Osteoblast (primary cell): ENCODE measurements around the gene AS3MT. TPM values are rescaled to one million over a fixed set of nuclear protein-coding genes. Genes with fewer than 3 reads are reported as not detected.

ENCODE experiments used
- DNase-seq: peaks from one replicate; pipeline ENCODE4 v3.0.0; 2011; ENCODE audit warnings: low spot score, mixed read lengths; ENCODE audit not compliant: insufficient read length; ENCODE audit errors: missing footprints
- H2AFZ ChIP-seq: 2 replicates; pipeline ENCODE4 v1.6.0; 2011; ENCODE audit warnings: mild to moderate bottlenecking, low read length
- H3K27ac ChIP-seq: 2 replicates; pipeline ENCODE4 v1.5.1; 2011; ENCODE audit warnings: mild to moderate bottlenecking, low read depth, low read length, moderate library complexity
- H3K27me3 ChIP-seq: 2 replicates; pipeline ENCODE4 v1.6.0; 2012; ENCODE audit warnings: mild to moderate bottlenecking, control low read depth, inconsistent platforms, low read length, moderate library complexity; ENCODE audit not compliant: insufficient read depth
- H3K36me3 ChIP-seq: 2 replicates; pipeline ENCODE4 v1.5.1; 2011; ENCODE audit warnings: mild to moderate bottlenecking, low read length, control low read depth, moderate library complexity; ENCODE audit not compliant: insufficient read depth
- H3K4me1 ChIP-seq: 2 replicates; pipeline ENCODE4 v1.5.1; 2011; ENCODE audit warnings: mild to moderate bottlenecking, low read length, control low read depth, moderate library complexity; ENCODE audit not compliant: insufficient read depth
- H3K4me2 ChIP-seq: 2 replicates; pipeline ENCODE4 v1.6.0; 2011; ENCODE audit warnings: mild to moderate bottlenecking, low read length; ENCODE audit not compliant: insufficient read depth
- H3K4me3 ChIP-seq: fragments of 200-600 bp; sonication (generic); 3 replicates; pipeline ENCODE4 v1.5.1; 2012; ENCODE audit warnings: mild to moderate bottlenecking, low read length, inconsistent platforms; ENCODE audit not compliant: insufficient read depth
- H3K79me2 ChIP-seq: 2 replicates; pipeline ENCODE4 v1.6.0; 2012; ENCODE audit warnings: mild to moderate bottlenecking, low read length, control low read depth, inconsistent platforms; ENCODE audit not compliant: insufficient read depth
- H3K9me3 ChIP-seq: 2 replicates; pipeline ENCODE4 v1.5.1; 2011; ENCODE audit warnings: low read depth, low read length, control low read depth
- H4K20me1 ChIP-seq: 2 replicates; pipeline ENCODE4 v1.6.0; 2012; ENCODE audit warnings: mild to moderate bottlenecking, low read length, control low read depth; ENCODE audit not compliant: insufficient read depth
- total RNA-seq: library from RNA; depleted of rRNA; stranded (reverse); fragments of >200 nt; gene quantifications from 2 replicates; pipeline ENCODE4 v1.2.3, GENCODE V29; 2012
- TF ChIP-seq, protein P1 (sequence below): IDR thresholded peaks from 2 replicates; pipeline ENCODE4 v1.5.1; 2011; ENCODE audit warnings: mild to moderate bottlenecking, low read depth, low read length, moderate library complexity; ENCODE audit errors: extremely low read depth

Gene AS3MT
- total RNA-seq, 1 donor = 6.2 TPM

DNA sequence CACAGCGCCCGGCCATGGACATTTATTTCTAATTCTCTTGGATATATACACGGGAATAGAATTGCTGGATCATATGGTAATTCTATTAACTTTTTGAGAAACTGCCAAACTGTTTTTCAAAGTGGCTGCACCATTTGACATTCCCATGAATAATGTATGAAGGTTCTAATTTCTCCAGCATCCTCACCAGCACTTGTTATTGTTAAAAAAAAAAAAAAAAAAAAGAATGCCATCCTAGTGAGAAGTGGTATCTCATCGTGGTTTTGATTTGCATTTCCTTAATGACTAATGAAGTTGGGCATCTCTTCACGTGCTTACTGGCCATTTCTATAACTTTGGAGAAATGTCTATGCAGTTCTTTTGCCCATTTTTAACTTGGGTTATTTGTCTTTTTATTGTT lies 62.4 kb downstream of the AS3MT start:
- H4K20me1 ChIP-seq = no peaks in the 10 kb centered on the region
- H3K4me3 ChIP-seq = no peak overlapping the region
- H3K79me2 ChIP-seq = no peaks in the 10 kb centered on the region
- H3K27ac ChIP-seq = no peak overlapping the region
- H3K36me3 ChIP-seq = no peaks in the 10 kb centered on the region
- H3K27me3 ChIP-seq = no peaks in the 10 kb centered on the region
- no peak overlapping the region for H3K4me2 ChIP-seq
- H3K4me1 ChIP-seq = no peaks in the 10 kb centered on the region
- no peaks in the 10 kb centered on the region for H3K9me3 ChIP-seq
- DNase-seq = no peak
- H2AFZ ChIP-seq = no peak overlapping the region
- TF ChIP-seq, protein P1, sequence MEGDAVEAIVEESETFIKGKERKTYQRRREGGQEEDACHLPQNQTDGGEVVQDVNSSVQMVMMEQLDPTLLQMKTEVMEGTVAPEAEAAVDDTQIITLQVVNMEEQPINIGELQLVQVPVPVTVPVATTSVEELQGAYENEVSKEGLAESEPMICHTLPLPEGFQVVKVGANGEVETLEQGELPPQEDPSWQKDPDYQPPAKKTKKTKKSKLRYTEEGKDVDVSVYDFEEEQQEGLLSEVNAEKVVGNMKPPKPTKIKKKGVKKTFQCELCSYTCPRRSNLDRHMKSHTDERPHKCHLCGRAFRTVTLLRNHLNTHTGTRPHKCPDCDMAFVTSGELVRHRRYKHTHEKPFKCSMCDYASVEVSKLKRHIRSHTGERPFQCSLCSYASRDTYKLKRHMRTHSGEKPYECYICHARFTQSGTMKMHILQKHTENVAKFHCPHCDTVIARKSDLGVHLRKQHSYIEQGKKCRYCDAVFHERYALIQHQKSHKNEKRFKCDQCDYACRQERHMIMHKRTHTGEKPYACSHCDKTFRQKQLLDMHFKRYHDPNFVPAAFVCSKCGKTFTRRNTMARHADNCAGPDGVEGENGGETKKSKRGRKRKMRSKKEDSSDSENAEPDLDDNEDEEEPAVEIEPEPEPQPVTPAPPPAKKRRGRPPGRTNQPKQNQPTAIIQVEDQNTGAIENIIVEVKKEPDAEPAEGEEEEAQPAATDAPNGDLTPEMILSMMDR = no peak

DNA sequence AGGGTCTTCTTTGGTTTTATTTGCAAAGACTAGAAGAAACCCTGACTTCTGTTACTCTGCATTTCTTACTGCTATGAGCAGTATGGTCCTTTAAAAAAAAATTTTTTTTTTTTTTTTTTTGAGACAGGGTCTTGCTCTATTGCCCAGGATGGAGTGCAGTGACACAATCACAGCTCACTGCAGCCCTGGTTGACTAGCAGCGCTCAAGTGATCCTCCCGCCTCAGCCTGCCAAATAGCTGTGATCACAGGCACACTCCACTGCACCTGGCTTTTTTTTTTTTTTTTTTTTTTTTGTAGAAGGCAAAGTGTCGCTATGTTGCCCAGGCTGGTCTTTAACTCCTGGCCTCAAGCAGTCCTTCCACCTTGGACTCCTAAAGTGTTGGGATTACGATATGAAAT lies 66.2 kb downstream of the AS3MT start:
- Histone ChIP-seq H3K4me1 (no peaks in the 10 kb centered on the region), H3K4me3 (no peak overlapping the region), H2AFZ (no peak overlapping the region), H3K9me3 (no peaks in the 10 kb centered on the region), H3K27ac (no peak overlapping the region), H3K27me3 (no peaks in the 10 kb centered on the region), H3K79me2 (no peaks in the 10 kb centered on the region), H4K20me1 (no peaks in the 10 kb centered on the region), H3K36me3 (no peaks in the 10 kb centered on the region), H3K4me2 (no peak overlapping the region)
- TF ChIP-seq, protein P1 = no peak
- DNase-seq = no peak

DNA sequence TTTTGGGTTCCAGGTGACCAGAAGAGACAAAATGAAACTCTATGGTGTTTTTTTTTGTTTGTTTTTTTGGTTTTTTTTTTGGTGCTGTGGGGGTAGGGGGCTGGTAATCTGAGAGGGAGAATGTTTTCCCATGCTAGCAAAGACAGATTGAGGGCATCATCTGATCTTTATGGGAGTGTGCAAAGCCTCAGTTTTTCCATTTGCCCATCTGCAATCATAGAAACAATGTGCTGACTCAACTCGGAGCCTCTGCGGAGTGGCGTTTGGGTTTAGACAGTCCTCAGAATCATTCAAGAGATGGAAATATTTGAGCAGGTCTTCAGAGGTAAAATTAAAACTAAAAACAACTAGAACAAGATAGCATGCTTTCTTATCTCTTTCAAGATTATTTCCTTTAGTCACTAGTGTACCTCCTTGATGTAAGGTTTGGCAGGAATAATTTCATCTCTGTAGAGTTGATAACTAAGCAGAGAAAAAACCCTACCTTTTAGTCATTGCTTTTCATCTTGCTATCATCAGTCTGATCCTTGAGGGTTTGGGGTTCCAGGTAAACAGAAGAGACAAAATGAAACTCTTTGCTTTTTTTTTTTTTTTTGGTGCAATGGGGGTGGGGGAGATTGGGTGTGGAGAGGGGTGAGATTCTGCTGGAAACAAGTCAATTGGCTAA lies 66.8 kb downstream of the AS3MT start:
- H3K4me2 ChIP-seq = no peak overlapping the region
- no peak overlapping the region for H3K27ac ChIP-seq
- DNase-seq = peak; percentile 56
- H4K20me1 ChIP-seq = no peaks in the 10 kb centered on the region
- TF ChIP-seq, protein P1 = no peak
- no peak overlapping the region for H3K4me3 ChIP-seq
- H3K4me1 ChIP-seq = no peaks in the 10 kb centered on the region
- no peaks in the 10 kb centered on the region for H3K79me2 ChIP-seq
- H3K36me3 ChIP-seq = no peaks in the 10 kb centered on the region
- no peaks in the 10 kb centered on the region for H3K27me3 ChIP-seq
- no peaks in the 10 kb centered on the region for H3K9me3 ChIP-seq
- no peak overlapping the region for H2AFZ ChIP-seq

DNA sequence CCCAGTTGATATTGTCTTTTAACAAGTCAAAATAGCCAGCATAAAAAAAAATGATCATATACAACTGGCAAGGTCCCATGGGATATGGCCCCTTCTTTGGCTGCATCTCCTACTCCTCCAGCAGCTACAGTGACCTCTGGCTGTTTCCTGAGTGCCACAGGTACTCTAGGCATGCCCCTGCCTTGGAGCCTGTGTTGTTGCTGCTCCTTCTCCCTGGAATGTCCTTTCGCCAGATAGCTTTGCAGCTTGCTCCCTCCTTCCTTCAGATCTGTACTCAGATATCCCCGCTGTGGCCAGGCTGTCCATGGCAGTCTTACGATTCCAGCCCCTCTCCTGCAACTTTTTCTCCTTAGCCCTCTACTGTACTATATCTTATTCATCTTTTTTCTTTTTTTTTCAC lies 72.1 kb downstream of the AS3MT start:
- Histone ChIP-seq H2AFZ (no peak overlapping the region), H3K27ac (no peak overlapping the region), H3K36me3 (no peaks in the 10 kb centered on the region), H3K4me3 (no peak overlapping the region), H4K20me1 (no peaks in the 10 kb centered on the region), H3K79me2 (no peaks in the 10 kb centered on the region), H3K4me2 (no peak overlapping the region), H3K9me3 (no peaks in the 10 kb centered on the region), H3K4me1 (no peaks in the 10 kb centered on the region), H3K27me3 (no peaks in the 10 kb centered on the region)
- TF ChIP-seq, protein P1 = no peak
- no peak for DNase-seq
